Mesenteric fat pad (tissue), 1 donor: ENCODE measurements around the gene MME. TPM values are rescaled to one million over a fixed set of nuclear protein-coding genes. Genes with fewer than 3 reads are reported as not detected.

Experiments
- DNase-seq: peaks from one replicate; pipeline ENCODE4 v3.0.0-alpha.2; 2020; ENCODE audit warnings: low spot score
- total RNA-seq: library from RNA; stranded (reverse); fragmentation: NEBNext Ultra II Directional; extraction: Animal tissue kit (Norgen Biotek cat#: 25700); gene quantifications from one replicate; pipeline ENCODE4 v1.2.1, GENCODE V29; 2021
- donor health status: DM: yes; HTN: yes; CAD: no.

Gene MME
- total RNA-seq, 1 donor from 2014 or later = 138 TPM

- no peak for DNase-seq
Measured at GRCh38 chr3:155135003-155135402, 54.9 kb downstream of the MME start.

DNA sequence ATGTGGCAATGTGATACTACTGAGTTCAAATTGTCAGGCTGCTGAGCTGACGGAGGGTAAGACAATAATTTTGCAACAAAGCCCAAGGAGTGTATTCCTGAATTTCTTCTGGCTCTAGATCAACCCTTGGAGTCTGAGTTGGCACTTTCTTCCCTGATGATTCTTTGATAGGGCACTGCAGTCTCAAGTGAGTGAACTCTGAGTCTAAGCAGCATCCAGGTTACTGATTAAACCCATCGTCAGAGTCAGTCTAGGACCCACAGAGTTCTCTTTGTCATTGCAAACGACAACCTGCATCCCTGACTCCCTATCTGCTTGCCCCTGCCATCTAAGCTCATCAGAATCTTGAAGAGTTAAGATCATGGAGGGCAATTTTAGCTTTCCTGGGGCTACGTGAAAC, 58.6 kb downstream of the MME start:
- DNase-seq = no peak

- no peak for DNase-seq
Measured at GRCh38 chr3:155147588-155147987, 67.5 kb downstream of the MME start.

DNA sequence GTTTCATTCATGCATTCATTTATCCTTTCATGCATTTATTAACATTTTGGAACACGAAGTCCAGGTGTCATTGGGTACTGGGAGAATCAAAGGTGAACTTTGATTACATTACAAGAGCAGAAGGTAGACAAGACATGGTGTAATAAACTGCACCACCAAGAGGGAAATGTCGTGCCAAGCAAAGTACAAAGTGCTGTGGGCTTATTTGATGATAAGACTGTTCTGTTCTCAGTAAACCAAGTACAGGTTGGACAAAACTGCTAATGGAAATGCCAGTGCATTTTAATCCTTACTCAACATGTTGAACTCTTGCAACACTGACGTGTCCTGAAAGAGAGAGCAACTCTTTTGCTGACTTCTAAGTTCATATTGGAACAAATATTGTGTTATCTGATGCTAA, 69.4 kb downstream of the MME start:
- DNase-seq = no peak

- no peak for DNase-seq
Measured at GRCh38 chr3:155153242-155154186, 73.4 kb downstream of the MME start.

DNA sequence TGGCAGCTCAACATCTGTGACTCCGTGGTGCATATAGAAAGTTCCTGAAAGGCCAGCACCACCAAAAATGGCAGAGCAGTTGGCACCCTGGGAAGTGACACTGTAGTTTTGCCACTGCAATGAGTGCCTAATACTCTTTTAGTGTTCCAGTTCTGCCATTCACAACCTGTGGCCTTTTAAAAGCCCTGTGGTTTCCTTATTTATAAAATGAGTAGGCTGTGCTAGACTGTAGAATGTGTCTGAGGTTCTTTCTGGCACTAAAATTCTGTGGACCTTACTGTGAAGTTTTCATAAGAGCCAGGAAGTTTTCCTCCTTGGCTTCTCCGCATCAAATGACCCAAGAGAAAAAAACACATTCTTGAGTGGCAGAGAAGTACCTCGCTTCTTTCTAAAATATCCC, 74.1 kb downstream of the MME start:
- DNase-seq = no peak

DNA sequence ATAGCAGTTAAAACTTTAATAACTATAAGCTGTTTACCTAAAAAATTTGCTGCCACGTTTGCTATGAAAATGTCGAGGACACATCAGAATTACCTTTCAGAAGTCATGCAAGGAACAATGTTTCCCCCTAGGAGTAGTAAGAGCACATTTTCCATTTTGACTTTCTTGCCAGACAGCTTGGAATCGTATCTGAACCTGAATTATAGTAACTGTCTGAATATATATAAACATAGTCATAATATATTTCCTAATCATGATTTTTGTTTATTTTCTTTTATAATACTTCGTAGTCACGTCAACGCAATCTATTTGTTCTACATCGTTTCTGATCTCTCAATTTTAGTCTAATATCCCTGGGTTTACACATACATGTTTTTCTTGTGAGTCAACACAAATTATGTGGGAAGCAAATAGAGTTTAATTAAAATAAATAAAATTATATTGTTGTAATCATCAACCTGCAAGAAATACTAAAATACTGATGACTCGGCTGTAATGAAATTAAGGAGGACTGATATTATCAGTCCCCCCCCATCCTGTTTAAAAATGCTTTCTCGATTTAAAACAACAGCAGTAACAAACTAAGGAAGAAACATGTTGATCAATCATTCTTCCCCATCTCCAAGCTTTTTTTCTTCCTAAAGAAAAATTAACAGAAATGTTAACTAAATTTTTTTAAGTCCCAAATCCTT, 78.4 kb downstream of the MME start:
- no peak for DNase-seq

DNA sequence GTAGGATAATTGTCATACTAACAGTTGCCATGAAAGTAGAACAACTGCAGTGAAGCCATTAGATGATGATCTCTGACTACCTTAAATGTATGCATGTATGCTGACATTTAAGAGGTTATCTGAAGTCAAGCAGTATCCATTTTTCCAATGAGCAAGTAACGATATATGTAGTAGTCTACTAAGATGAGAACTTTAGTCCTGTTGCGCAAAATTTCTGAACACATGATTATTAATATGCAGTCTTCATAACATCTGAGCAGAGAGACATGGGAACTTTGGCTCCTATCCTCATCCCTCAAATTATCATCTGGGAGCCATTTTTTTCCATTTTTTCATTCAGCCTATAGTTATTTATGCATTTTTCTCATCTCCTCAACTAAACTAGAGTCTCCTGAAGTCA, 79.2 kb downstream of the MME start:
- no peak for DNase-seq

DNA sequence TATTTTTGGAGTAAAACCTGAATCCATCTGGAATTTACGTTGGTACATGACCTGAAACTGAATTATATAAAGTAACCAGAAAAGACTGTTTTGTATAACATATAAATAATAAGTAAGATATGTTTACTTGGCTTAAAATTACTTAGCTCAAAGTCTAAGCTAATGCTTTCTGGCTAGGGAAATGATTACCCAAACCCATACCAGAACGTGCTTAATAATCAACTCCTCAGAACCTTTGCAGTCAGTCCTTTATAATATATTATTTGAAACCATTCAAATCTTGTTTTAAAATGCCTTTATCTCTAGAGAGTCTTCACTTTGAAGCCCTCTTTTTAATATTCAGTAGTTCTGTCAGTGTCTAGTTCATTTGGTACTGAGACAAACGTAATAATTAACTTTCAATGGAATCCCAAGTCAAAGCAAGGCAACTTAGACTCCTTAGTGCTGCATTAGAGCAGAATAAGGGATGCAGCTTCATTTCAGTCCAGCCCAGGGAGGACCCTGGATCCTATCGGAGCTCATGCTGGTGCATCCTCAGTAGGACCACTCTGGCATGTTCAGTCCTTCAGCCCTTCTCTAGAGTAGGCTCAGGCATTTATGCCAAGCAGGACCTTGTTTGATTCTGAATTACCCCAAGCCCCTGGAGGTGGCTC, 81.6 kb downstream of the MME start:
- DNase-seq = no peak

- DNase-seq = no peak
Measured at GRCh38 chr3:155164306-155164705, 84.2 kb downstream of the MME start.

DNA sequence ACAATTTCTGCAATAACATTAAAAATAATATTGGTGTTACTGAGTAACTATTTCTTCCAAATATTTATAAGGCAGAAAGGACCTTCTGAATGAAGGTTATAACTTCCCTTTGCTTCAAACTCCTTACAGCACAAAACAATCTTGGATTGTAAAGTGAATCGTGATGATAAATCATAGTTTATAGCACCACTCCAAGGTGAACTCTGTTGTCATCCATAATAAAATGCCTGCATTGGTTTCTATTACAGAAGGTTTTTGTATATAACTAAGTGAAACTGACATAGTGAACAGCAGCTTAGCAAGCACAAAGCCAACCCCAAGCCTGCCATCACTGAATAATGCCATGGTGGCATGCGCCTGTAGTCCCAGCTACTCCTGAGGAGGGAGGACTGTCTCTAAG, 86.3 kb downstream of the MME start:
- DNase-seq = no peak

DNA sequence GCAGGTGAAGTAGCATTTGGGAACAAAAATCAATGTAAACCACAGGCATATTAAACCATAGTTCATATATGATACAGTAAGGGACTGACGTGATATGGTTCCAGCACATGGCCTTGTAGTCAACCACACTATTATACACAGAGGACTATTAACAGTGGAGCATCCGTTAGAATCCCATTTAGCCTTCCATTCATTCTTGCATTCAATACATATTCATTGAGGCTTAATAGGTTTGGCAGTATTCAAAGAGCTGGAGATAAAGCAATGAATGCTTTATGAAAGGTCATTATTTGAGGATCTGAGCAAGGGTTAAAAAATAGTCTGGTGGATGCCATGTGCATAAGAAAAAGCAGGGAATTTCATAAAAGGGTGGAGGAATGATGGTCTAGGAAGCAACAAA, 89.1 kb downstream of the MME start:
- no peak for DNase-seq

DNA sequence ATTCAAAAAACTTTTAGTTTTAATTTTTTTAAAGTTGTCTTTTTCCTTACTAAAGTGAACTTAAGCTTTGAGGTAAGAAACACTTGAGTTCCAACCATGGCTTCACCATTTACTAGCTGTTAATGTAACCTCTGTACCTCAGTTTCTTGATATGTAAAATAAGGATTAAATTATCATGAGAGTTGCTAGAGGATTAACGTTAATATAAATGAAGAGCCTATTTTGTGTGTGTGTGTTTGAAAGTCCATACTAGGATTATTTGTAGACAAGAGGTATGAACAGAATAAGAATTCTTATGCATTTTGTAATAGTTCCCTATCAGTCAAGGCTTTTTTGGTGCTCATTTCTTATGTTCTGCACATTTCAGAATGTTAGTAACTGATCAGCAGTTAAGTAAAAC, 93.7 kb downstream of the MME start:
- no peak for DNase-seq

DNA sequence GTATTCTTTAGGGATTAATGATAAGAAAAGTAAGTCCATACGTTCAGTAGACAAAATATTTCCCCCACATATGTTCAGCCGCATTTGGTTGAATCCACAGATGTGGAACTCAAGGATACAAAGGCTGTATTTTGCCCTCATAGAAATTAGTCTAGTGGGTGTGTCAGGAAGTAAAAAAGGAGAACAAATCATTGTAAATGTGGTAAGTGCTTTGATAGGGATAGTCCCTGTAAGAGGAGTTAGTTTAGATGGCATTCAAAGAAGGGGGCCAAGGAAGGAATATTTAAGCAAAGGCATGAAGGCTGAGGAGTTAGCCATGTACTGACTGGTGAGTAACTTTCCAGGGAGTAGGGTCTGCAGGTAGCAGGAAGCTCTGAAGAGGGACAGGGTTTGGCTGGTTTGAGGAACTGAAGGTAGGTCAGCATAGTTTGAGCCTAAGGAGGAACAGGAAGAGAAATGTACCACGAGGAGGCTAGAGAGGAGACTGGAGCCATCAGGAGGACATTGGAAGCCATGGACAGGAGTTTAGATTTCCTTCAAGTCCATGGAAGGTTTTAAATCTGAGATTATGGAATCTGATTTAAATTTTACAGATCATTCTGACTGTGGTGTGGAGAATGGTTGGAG, 98.8 kb downstream of the MME start:
- DNase-seq = no peak

DNA sequence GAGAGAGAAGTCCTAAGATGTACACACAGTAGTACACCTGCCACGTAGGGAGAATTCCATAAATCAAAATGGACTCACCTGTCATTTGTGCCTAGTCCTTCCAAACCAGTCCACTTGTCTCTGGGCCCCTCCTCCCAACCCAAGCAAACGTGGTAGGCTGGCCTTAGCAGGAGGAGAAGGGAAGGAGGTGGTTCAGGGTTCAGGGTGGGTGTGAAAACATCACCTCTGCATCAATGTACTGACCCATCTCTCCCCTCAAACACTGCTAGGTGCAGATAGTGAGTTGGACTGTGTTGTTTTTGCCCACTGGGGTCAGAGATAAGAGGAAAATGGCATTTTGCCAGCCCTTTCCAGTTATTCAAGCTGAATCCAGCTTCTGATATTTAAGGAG, 99.3 kb downstream of the MME start:
- no peak for DNase-seq

- DNase-seq = no peak
Measured at GRCh38 chr3:155179966-155180757, 100.0 kb downstream of the MME start.

DNA sequence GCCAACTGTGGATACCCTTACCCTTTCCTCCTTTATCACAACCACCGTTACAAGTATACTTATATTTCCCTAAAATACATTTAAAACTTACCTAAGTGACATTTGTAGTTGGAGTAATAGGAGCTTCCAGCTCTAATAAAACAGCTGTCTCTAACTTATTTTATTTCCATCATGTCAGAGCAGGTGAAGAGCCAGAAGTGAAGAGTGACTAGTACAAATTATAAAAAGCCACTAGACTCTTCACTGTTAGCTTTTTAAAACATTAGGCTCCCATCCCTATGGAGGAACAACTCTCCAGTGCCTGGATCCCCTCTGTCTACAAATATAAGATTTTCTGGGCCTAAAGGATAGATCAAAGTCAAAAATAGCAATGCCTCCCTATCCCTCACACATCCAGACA, 102.3 kb downstream of the MME start:
- DNase-seq = no peak

GRCh38 chr3:155184011-155184410, 103.9 kb downstream of the MME start:
- no peak for DNase-seq

DNA sequence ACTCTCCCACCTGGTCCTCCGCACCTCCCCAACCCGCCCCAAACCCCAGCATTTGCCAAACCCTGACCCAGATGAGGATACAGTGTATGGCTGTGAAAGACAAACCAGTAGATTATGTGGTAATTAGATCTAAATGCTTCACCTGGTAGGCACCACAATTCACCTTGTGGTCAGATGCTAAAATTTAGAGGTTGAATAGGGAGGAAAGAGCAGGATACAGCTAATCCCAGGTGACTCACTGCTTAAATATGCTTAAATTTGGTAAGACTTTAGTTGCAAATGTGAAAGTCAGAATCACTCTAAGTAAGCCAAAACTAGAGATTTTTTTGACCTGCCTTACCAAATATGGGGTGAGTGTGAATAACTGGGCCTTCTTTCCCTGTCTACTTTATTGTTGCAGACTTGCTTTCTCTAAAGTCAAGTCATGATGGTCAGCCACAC, 105.5 kb downstream of the MME start:
- no peak for DNase-seq

- DNase-seq = no peak
Measured at GRCh38 chr3:155188031-155188430, 107.9 kb downstream of the MME start.

- no peak for DNase-seq
Measured at GRCh38 chr3:155189478-155189877, 109.4 kb downstream of the MME start.
